ENCODE measurements around the gene SLC6A19.

- TF ChIP-seq CTCF (IDR thresholded peaks at IDR 0.05; ENCODE audit: low read depth, low read length) (no peak), EZH2phosphoT487 (IDR thresholded peaks at IDR 0.05; ENCODE audit: low read depth) (no peak)
Measured at GRCh38 chr5:1164696-1165630, 36.4 kb upstream of the SLC6A19 start.

Measured in OCI-LY3 (cell line).